HepG2 (cell line): ENCODE measurements around the gene TKTL2. TPM values are rescaled to one million over a fixed set of nuclear protein-coding genes. Genes with fewer than 3 reads are reported as not detected.

Experiments
- DRAP1 ChIP-seq: IDR thresholded peaks from 2 replicates; pipeline ENCODE4 v1.6.1; 2016; ENCODE audit warnings: missing genetic modification reagents, missing compliant biosample characterization
- MATR3 ChIP-seq: sonication (generic); formaldehyde crosslinking; IDR thresholded peaks from 2 replicates; pipeline ENCODE4 v1.4.0; 2020; ENCODE audit warnings: missing genetic modification reagents
- MBNL3 ChIP-seq: fragments of 250-450 bp; sonication (Bioruptor Pico); conservative IDR thresholded peaks from 2 replicates; pipeline ENCODE4 v1.8.0; 2022; ENCODE audit warnings: mild to moderate bottlenecking, inconsistent platforms
- MEIS2 ChIP-seq: sonication (generic); formaldehyde crosslinking; IDR thresholded peaks from 2 replicates; pipeline ENCODE4 v1.9.0; 2021; ENCODE audit warnings: mild to moderate bottlenecking, missing genetic modification reagents
- NPAS2 ChIP-seq: sonication (generic); formaldehyde crosslinking; IDR thresholded peaks from 2 replicates; pipeline ENCODE4 v1.8.0; 2022; ENCODE audit warnings: mild to moderate bottlenecking, missing genetic modification reagents, borderline replicate concordance
- NR2F1 ChIP-seq, 2 experiments: fragments of 450-650 bp in 1 of 2; formaldehyde crosslinking in 1 of 2; IDR thresholded peaks; 2 replicates each; pipeline versions ENCODE4 v1.5.0 to v1.6.1; 2016 to 2020; ENCODE audit warnings: mild to moderate bottlenecking in 1 of 2, missing compliant biosample characterization in 1 of 2, missing genetic modification reagents in 1 of 2, moderate library complexity in 1 of 2
- PBX3 ChIP-seq: sonication (generic); formaldehyde crosslinking; IDR thresholded peaks from 2 replicates; pipeline ENCODE4 v1.8.1; 2023; ENCODE audit warnings: missing genetic modification reagents, inconsistent platforms, borderline replicate concordance
- RNF2 ChIP-seq: fragments of 450-650 bp; conservative IDR thresholded peaks from 2 replicates; pipeline ENCODE4 v1.6.1; 2016; ENCODE audit warnings: low read depth
- THAP11 ChIP-seq: IDR thresholded peaks from 2 replicates; pipeline ENCODE4 v1.6.1; 2016; ENCODE audit warnings: missing biosample characterization, missing genetic modification reagents
- YEATS2 ChIP-seq: sonication (generic); formaldehyde crosslinking; IDR thresholded peaks from 2 replicates; pipeline ENCODE4 v1.4.0; 2020; ENCODE audit warnings: missing genetic modification reagents, borderline replicate concordance
- ZBTB2 ChIP-seq: sonication (generic); formaldehyde crosslinking; IDR thresholded peaks from 2 replicates; pipeline ENCODE4 v1.8.0; 2022; ENCODE audit warnings: low read depth, missing genetic modification reagents
- ZMYM2 ChIP-seq: sonication (generic); formaldehyde crosslinking; IDR thresholded peaks from 2 replicates; pipeline ENCODE4 v1.8.0; 2022; ENCODE audit warnings: mild to moderate bottlenecking, missing genetic modification reagents
- ZNF138 ChIP-seq: sonication (generic); formaldehyde crosslinking; IDR thresholded peaks from 2 replicates; pipeline ENCODE4 v1.5.0; 2020; ENCODE audit warnings: mild to moderate bottlenecking, low read depth, missing genetic modification reagents
- ZNF225 ChIP-seq: sonication (generic); formaldehyde crosslinking; IDR thresholded peaks from 2 replicates; pipeline ENCODE4 v1.4.0; 2020; ENCODE audit warnings: mild to moderate bottlenecking, missing genetic modification reagents
- ZNF296 ChIP-seq: sonication (generic); formaldehyde crosslinking; conservative IDR thresholded peaks from 2 replicates; pipeline ENCODE4 v1.5.0; 2020; ENCODE audit warnings: mild to moderate bottlenecking, missing genetic modification reagents
- ZNF382 ChIP-seq: sonication (generic); formaldehyde crosslinking; IDR thresholded peaks from 2 replicates; pipeline ENCODE4 v1.5.0; 2020; ENCODE audit warnings: missing genetic modification reagents, mild to moderate bottlenecking, borderline replicate concordance
- ZNF501 ChIP-seq: sonication (generic); formaldehyde crosslinking; IDR thresholded peaks from 2 replicates; pipeline ENCODE4 v1.5.1; 2020; ENCODE audit warnings: mild to moderate bottlenecking, moderate library complexity, missing genetic modification reagents
- ZNF530 ChIP-seq: sonication (generic); formaldehyde crosslinking; IDR thresholded peaks from 2 replicates; pipeline ENCODE4 v1.5.0; 2020; ENCODE audit warnings: low read depth, mild to moderate bottlenecking, missing genetic modification reagents
- ZNF788 ChIP-seq: sonication (generic); formaldehyde crosslinking; IDR thresholded peaks from 2 replicates; pipeline ENCODE4 v1.5.0; 2020; ENCODE audit warnings: mild to moderate bottlenecking, missing genetic modification reagents, borderline replicate concordance
- ZSCAN29 ChIP-seq: sonication (generic); formaldehyde crosslinking; conservative IDR thresholded peaks from 2 replicates; pipeline ENCODE4 v1.4.0; 2020; ENCODE audit warnings: mild to moderate bottlenecking, missing genetic modification reagents
- polyA plus RNA-seq, 8 experiments: library from polyadenylated mRNA; depleted of rRNA in 3 of 8; stranded (reverse) in 7 of 8; unstranded in 1 of 8; fragments of >200 nt; fragmentation: Illumina TruSeq in 4 of 8; extraction: Trizol in 4 of 8; gene quantifications; 2 replicates each; pipeline versions ENCODE4 v1.2.1 to v1.2.3, GENCODE V29; 2011 to 2016; ENCODE audit warnings: low read depth in 4 of 8, missing spikeins in 1 of 8, mixed read lengths in 1 of 8; ENCODE audit not compliant: insufficient read depth in 1 of 8
- total RNA-seq, 5 experiments: library from RNA; depleted of rRNA; stranded (reverse); fragments of >200 nt; fragmentation: Illumina TruSeq; extraction: Trizol; gene quantifications; 2 replicates each; pipeline ENCODE4 v1.2.3, GENCODE V29; 2016; ENCODE audit warnings: low read depth in 1 of 5
- TF ChIP-seq, protein P1 (sequence below): sonication (generic); formaldehyde crosslinking; IDR thresholded peaks from 2 replicates; pipeline ENCODE4 v1.5.0; 2020; ENCODE audit warnings: mild to moderate bottlenecking, missing genetic modification reagents
- TF ChIP-seq, protein P2 (sequence below): sonication (generic); formaldehyde crosslinking; IDR thresholded peaks from 2 replicates; pipeline ENCODE4 v1.5.0; 2020; ENCODE audit warnings: missing genetic modification reagents, mild to moderate bottlenecking, borderline replicate concordance

The TKTL2 gene
- total and polyA plus RNA-seq, 2 of the 13 experiments (the other 11 are each of a cell fraction or from before 2014, with no cell fraction given): not detected

GRCh38 chr4:163494360-163495241, 21.0 kb upstream of the TKTL2 start, which contains the start of gene TMA16 (continued):
- TF ChIP-seq, protein P1, sequence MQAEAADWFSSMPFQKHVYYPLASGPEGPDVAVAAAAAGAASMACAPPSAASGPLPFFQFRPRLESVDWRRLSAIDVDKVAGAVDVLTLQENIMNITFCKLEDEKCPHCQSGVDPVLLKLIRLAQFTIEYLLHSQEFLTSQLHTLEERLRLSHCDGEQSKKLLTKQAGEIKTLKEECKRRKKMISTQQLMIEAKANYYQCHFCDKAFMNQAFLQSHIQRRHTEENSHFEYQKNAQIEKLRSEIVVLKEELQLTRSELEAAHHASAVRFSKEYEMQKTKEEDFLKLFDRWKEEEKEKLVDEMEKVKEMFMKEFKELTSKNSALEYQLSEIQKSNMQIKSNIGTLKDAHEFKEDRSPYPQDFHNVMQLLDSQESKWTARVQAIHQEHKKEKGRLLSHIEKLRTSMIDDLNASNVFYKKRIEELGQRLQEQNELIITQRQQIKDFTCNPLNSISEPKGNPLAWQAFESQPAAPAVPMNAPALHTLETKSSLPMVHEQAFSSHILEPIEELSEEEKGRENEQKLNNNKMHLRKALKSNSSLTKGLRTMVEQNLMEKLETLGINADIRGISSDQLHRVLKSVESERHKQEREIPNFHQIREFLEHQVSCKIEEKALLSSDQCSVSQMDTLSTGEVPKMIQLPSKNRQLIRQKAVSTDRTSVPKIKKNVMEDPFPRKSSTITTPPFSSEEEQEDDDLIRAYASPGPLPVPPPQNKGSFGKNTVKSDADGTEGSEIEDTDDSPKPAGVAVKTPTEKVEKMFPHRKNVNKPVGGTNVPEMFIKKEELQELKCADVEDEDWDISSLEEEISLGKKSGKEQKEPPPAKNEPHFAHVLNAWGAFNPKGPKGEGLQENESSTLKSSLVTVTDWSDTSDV: peak; percentile 48
- TF ChIP-seq NPAS2 (no peak), ZMYM2 (no peak), ZNF530 (CRISPR knock-in tag) (no peak; the same call in 1 of the 2 replicates), MATR3 (no peak), YEATS2 (CRISPR knock-in tag) (peak; percentile 96), ZNF382 (CRISPR knock-in tag) (no peak), ZNF138 (CRISPR knock-in tag) (peak; percentile 91), ZNF501 (CRISPR knock-in tag) (peak; percentile 98), PBX3 (CRISPR knock-in tag) (peak; percentile 79; the same call in 1 of the 2 replicates), ZNF296 (no peak), ZSCAN29 (CRISPR knock-in tag) (peak; percentile 90), ZBTB2 (CRISPR knock-in tag) (peak; percentile 86; the same call in 1 of the 2 replicates), ZNF788 (peak; percentile 99), MEIS2 (peak; percentile 65), RNF2 (peak; percentile 93), DRAP1 (CRISPR knock-in tag) (peak; percentile 79), MBNL3 (CRISPR knock-in tag) (no peak), NR2F1 (CRISPR knock-in tag; IDR thresholded peaks at IDR 0.05) (no peak), ZNF225 (peak; percentile 75; the same call in 1 of the 2 replicates), THAP11 (CRISPR knock-in tag) (peak; percentile 94)
- TF ChIP-seq, protein P2, sequence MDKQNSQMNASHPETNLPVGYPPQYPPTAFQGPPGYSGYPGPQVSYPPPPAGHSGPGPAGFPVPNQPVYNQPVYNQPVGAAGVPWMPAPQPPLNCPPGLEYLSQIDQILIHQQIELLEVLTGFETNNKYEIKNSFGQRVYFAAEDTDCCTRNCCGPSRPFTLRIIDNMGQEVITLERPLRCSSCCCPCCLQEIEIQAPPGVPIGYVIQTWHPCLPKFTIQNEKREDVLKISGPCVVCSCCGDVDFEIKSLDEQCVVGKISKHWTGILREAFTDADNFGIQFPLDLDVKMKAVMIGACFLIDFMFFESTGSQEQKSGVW (CRISPR knock-in tag): no peak; the same call in 1 of the 2 replicates
